ENCODE data around the gene DGKI.

DGKI gene

GRCh38 chr7:137685433-137686164 is 161.2 kb downstream of the DGKI start:
- DNase-seq (ENCODE audit: low spot score): no peak

GRCh38 chr7:137684776-137685175 is 162.0 kb downstream of the DGKI start:
- no peak for DNase-seq (ENCODE audit: low spot score)

DNA sequence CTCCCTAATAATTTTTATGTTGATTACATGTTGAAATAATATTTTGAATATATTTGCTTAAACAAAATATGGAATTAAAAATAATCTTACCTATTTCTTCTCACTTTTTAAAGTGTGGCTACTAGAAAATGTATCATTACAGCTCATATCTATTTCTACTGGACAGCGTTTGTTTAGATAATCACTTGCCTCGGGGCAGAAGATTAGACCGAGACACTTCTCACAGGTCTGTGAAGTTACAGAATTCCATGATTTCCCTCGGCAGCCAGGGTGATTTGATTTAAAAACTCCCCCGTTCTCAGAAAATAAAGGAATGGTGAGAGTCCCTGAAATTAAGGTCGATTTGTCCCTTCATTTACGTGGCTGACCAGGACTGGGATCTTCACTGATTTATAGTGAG is 162.5 kb downstream of the DGKI start:
- DNase-seq (ENCODE audit: low spot score): no peak

- no peak for DNase-seq (ENCODE audit: low spot score)
Observed at GRCh38 chr7:137682596-137682995, 164.2 kb downstream of the DGKI start.

DNA sequence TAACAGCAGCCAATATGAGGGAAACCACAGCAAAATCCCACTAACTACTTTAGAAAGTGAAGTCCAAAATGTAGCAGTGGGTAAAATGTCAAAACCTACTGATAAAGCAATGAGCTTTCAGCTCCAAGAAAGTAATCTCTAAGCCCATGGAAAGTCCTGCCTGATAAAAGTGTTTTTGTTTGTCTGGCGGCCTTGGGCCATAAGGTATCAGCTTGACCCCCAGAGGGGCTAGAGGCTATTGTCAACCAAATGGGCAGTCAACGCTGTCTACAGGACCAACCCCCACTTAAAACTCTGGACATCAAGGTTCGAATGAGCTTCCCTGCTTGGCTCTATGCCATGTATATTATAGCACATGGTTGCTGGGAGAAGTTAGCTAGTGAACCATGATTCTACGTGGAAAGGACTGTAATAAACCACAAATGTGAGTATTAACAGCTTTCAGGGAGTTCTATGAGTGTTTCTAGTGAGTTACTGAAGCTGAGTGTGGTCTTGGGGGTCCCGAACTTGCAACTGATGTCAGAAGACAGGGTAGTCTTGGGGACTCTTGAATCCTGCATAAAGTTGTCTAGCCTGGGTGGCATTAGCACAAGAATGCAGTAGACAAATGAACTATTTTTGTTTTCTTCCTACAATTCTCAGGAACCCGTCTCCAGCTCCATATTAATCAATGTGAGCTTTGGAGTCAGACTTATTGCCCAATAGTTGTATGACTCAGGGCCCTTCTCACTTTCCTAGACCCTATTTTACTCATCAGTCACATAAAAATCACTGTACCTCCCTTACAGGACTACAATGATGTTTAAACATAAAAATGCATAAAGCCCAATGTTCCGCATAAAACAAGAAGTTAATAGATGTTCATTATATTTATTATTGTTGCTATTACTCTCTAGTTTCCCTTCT is 164.9 kb downstream of the DGKI start:
- DNase-seq (ENCODE audit: low spot score): no peak

GRCh38 chr7:137674551-137675409 is 172.0 kb downstream of the DGKI start:
- DNase-seq (ENCODE audit: low spot score): no peak

GRCh38 chr7:137674048-137674447 is 172.7 kb downstream of the DGKI start:
- no peak for DNase-seq (ENCODE audit: low spot score)

DNA sequence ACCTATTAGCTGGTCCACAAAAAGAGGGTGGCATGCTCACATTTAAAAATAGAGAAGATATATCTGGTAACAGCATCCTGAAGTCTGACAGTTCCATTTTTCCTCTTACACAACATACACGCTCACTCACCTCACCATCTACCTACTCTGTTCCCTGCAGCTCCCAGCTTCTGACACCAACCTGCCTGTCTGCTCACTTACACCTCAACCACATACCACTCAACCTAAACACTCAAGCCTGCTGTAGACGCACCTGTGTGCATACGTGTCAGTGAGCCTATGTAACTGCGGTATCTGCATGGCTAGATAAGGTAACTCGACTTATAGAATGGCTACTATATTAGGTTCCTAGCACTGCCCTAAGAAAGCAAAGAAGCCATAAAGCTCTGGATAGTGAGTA is 174.9 kb downstream of the DGKI start:
- no peak for DNase-seq (ENCODE audit: low spot score)

GRCh38 chr7:137670222-137671064 is 176.3 kb downstream of the DGKI start:
- DNase-seq (ENCODE audit: low spot score): no peak

- DNase-seq (ENCODE audit: low spot score): no peak
Observed at GRCh38 chr7:137669706-137670105, 177.1 kb downstream of the DGKI start.

- DNase-seq (ENCODE audit: low spot score): no peak
Observed at GRCh38 chr7:137668404-137668803, 178.4 kb downstream of the DGKI start.

- no peak for DNase-seq (ENCODE audit: low spot score)
Observed at GRCh38 chr7:137667633-137668387, 179.0 kb downstream of the DGKI start.

DNA sequence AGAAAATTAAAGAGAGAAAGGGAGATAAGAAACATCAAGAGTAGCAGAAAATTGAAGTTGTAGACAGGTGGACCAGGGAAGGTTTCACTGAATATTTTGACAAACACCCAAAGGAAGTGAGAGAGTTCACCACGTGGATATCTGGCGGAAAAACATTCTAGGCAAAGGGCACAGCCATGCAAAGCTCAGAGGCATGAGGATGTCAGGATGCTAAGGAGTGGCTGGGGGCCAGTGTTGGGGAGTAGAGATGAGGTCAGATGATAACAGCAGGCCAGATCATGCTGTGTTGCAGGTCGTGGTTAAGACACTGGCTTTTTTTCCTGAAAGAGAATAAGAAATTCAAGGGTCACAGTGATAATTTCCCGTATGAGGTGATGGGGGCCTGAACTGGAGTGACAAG is 181.9 kb downstream of the DGKI start:
- DNase-seq (ENCODE audit: low spot score): no peak

DNA sequence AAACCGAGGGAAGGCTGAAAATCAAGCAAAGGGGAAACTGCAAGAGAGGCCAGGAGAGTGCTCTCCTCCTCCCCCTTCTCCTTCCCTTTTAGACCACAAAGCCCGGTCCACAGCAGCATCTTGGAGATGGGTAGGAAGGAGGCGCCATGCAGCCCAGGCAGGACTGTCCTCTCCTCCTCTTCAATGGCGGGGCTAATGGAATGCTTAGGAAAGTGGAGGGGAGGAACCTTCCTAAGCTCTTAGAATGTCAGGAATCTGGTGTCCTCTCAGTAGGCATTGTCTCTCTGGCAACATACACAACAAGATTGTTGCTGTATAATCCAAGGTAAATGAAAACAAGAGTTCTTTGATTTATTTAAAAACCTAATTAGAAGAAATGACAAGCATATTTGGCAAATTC is 185.1 kb downstream of the DGKI start:
- DNase-seq (ENCODE audit: low spot score): no peak

- no peak for DNase-seq (ENCODE audit: low spot score)
Observed at GRCh38 chr7:137658190-137658900, 188.4 kb downstream of the DGKI start.

DNA sequence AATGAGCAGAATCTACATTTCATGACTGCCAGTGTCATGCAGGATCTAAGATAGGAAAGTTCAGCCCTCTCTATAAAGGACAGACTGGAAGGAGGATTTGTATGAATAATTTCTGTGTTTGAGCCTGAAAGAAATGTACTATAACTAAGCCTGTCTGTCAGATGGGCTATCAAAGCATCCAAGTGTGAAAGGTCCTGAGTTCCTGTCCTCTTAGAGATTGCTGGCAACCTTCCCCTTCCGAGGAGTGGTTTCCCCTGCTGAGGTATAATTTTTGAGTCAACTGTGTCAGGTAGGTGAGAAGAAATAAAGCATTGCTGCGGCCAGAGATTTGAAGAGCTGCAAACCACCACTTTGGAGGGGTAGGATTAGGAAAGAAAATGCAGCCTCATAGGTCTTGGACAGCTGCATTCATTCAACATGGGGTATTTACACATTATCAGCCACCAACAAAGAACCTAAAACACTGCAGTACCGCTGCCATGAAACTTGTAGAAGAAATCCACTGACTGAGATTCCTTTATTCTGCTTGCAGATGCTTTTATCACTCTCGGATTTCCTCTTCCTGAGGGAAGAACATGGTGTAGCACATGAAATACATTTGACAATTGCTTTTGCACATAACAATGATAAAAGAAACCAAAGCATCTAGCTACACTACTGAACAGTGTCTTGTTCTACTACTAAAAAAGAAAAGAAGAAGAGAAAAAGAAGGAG is 189.1 kb downstream of the DGKI start:
- no peak for DNase-seq (ENCODE audit: low spot score)

- DNase-seq (ENCODE audit: low spot score): no peak
Observed at GRCh38 chr7:137656850-137657232, 189.9 kb downstream of the DGKI start.

DNA sequence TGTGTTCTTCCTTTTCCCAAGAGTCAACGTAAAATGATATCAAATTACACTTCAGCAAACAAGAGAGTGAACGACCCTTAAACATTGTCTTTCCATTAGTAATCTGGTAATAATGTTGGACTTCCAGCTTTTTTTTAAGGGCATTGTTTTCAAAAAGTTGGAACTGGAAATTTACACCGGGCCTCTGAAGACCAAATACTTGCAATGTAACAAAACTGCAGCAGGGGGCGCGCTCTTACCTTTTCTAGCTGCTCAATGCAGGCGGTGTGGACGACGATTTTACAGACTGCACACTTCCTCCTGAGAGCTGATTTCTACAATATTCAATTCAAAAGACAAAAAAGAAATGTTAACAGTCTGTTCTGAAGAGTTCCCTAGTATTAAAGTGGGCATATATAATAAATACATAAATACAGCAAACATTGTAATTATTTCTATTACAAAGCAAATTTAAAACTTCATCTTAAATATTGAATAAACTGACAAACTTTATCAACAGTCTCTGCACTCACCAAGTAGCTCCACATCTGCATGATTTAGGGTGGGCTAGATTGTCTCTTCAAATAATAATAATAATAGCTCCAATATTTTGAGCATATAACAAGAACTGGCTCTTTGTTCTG is 190.4 kb downstream of the DGKI start:
- DNase-seq (ENCODE audit: low spot score): peak; percentile 41

DNA sequence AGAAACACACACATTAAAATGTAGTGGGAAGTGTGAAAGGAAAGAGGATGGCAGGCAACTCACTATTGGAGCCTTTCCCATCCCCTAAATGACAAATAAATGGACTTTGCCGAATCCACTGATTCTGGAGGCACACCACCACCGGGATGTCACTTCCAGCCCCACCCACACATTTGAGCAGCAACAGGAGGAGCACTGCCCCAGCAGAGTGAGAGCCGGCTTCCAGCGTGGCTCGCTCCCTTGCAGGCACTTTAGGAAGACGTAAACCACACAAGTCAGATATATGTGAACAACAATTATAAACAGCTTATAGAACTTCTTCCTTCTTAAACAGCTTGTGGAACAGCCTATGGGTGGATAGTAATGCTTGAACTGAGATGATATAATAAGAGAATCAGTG is 191.0 kb downstream of the DGKI start:
- DNase-seq (ENCODE audit: low spot score): no peak

Measured in hematopoietic multipotent progenitor cell treated with erythropoietin and hydrocortisone succinate and interleukin-3 and kit ligand, for 15 days (in vitro differentiated cells).